HEK293 (cell line): Measurements from ENCODE around the gene PITPNM3.

Experiments used
- AEBP2 ChIP-seq: fragments of 450-650 bp; formaldehyde crosslinking; IDR thresholded peaks from 2 replicates; pipeline ENCODE4 v1.5.1; 2016; ENCODE audit warnings: missing biosample characterization, missing genetic modification characterization, borderline replicate concordance
- EGR2 ChIP-seq: fragments of 450-650 bp; formaldehyde crosslinking; IDR thresholded peaks from 2 replicates; pipeline ENCODE4 v1.5.1; 2016; ENCODE audit warnings: low read depth, missing biosample characterization, missing genetic modification characterization
- HOXA7 ChIP-seq: sonication (generic); formaldehyde crosslinking; IDR thresholded peaks from 2 replicates; pipeline ENCODE4 v1.8.1; 2022; ENCODE audit warnings: missing genetic modification reagents, borderline replicate concordance
- ZBTB49 ChIP-seq: fragments of 450-650 bp; formaldehyde crosslinking; IDR thresholded peaks from 2 replicates; pipeline ENCODE4 v1.5.1; 2016; ENCODE audit warnings: missing biosample characterization, missing genetic modification characterization, low read depth
- ZBTB8A ChIP-seq: fragments of 450-650 bp; formaldehyde crosslinking; IDR thresholded peaks from 2 replicates; pipeline ENCODE4 v1.5.1; 2016; ENCODE audit warnings: missing biosample characterization, missing genetic modification characterization
- ZIC2 ChIP-seq: fragments of 450-650 bp; formaldehyde crosslinking; IDR thresholded peaks from 2 replicates; pipeline ENCODE4 v1.5.1; 2016; ENCODE audit warnings: missing biosample characterization, missing genetic modification characterization
- ZNF121 ChIP-seq: fragments of 450-650 bp; formaldehyde crosslinking; IDR thresholded peaks from 2 replicates; pipeline ENCODE4 v1.5.1; 2016; ENCODE audit warnings: missing biosample characterization, missing genetic modification characterization
- ZNF140 ChIP-seq: fragments of 450-650 bp; formaldehyde crosslinking; IDR thresholded peaks from 2 replicates; pipeline ENCODE4 v1.5.1; 2016; ENCODE audit warnings: missing biosample characterization, missing genetic modification characterization
- ZNF398 ChIP-seq: fragments of 450-650 bp; formaldehyde crosslinking; IDR thresholded peaks from 2 replicates; pipeline ENCODE4 v1.5.1; 2017; ENCODE audit warnings: missing biosample characterization, missing genetic modification characterization
- ZNF510 ChIP-seq: fragments of 450-650 bp; formaldehyde crosslinking; IDR thresholded peaks from 2 replicates; pipeline ENCODE4 v1.5.1; 2018; ENCODE audit warnings: mild to moderate bottlenecking, missing genetic modification characterization, missing biosample characterization; ENCODE audit not compliant: insufficient replicate concordance
- ZNF692 ChIP-seq: fragments of 450-650 bp; formaldehyde crosslinking; IDR thresholded peaks from 2 replicates; pipeline ENCODE4 v1.5.1; 2016; ENCODE audit warnings: missing biosample characterization, missing genetic modification characterization
- ZNF843 ChIP-seq: fragments of 450-650 bp; formaldehyde crosslinking; IDR thresholded peaks from 2 replicates; pipeline ENCODE4 v1.5.1; 2016; ENCODE audit warnings: missing biosample characterization, missing genetic modification characterization
- ZSCAN5A ChIP-seq: fragments of 450-650 bp; formaldehyde crosslinking; IDR thresholded peaks from 2 replicates; pipeline ENCODE4 v1.5.1; 2016; ENCODE audit warnings: missing biosample characterization, missing genetic modification characterization
- TF ChIP-seq, protein P1 (sequence below): fragments of 450-650 bp; formaldehyde crosslinking; IDR thresholded peaks from 2 replicates; pipeline ENCODE4 v1.5.1; 2017; ENCODE audit warnings: missing biosample characterization, missing genetic modification characterization
- TF ChIP-seq, protein P2 (sequence below): fragments of 450-650 bp; formaldehyde crosslinking; IDR thresholded peaks from 2 replicates; pipeline ENCODE4 v1.5.1; 2017; ENCODE audit warnings: missing biosample characterization, mild to moderate bottlenecking, missing genetic modification characterization, moderate library complexity
- TF ChIP-seq, protein P3 (sequence below): fragments of 450-650 bp; formaldehyde crosslinking; IDR thresholded peaks from 2 replicates; pipeline ENCODE4 v1.5.0; 2017; ENCODE audit warnings: missing biosample characterization, missing genetic modification characterization, borderline replicate concordance

Gene PITPNM3

DNA sequence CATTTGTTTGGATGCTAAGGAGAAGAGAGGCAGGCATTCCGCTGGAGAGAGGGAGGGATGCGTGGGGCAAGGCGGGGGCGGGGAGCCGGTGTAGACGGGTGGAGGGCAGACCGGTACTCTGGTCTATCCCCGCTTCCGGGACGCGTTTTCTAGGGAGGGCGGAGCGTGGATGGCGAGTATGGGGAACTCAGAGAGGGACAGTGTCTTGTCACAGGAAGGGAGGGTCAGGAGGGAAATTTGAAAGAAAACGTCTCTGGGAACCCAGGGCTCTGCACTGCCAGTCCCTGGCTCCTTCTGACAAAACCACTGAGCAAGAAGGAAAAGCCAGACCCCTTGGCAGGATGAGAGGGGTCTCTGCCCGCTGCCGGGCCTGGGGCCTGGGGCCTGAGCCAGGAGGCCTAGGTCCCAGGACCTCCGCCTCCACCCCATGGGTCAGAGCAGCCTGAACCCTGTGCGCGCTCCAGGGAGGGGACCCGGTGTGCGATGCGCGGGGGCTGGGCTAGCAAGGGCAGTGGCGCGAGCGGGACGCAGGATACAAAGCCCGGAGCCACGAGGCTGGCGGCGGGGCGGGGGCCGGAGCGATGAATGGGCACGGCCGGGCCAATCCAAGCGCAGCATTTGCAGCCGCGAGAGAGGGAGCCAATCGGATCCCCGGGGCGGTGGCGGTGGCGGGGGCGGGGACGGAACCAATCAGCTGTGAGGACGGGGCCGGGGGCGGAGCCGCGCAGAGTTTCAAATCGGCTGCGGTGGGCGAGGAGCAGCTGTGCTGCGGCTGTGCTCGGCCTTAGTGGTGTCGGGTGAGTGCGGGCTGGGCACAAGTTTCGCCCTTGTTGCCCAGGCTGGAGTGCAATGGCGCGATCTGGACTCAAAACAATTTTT lies 112.4 kb downstream of the PITPNM3 start, which contains the start of gene PIMREG (continued):
- TF ChIP-seq, protein P1, sequence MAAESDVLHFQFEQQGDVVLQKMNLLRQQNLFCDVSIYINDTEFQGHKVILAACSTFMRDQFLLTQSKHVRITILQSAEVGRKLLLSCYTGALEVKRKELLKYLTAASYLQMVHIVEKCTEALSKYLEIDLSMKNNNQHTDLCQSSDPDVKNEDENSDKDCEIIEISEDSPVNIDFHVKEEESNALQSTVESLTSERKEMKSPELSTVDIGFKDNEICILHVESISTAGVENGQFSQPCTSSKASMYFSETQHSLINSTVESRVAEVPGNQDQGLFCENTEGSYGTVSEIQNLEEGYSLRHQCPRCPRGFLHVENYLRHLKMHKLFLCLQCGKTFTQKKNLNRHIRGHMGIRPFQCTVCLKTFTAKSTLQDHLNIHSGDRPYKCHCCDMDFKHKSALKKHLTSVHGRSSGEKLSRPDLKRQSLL (tag by site-specific recombination), result no peak
- TF ChIP-seq ZNF843 (tag by site-specific recombination) (0 out of 2 replicates have a peak, but pooled peaks have one; percentile 15), ZNF510 (tag by site-specific recombination) (no peak), ZSCAN5A (tag by site-specific recombination) (no peak), ZNF140 (tag by site-specific recombination) (no peak), EGR2 (tag by site-specific recombination) (peak; percentile 92), ZNF398 (tag by site-specific recombination) (peak; percentile 66), ZIC2 (tag by site-specific recombination) (peak; percentile 72), AEBP2 (tag by site-specific recombination) (no peak), ZBTB8A (tag by site-specific recombination) (no peak; the same call in 1 of the 2 replicates), ZNF121 (tag by site-specific recombination) (peak; percentile 18; the same call in 1 of the 2 replicates), ZNF692 (tag by site-specific recombination) (0 out of 2 replicates have a peak, but pooled peaks have one; percentile 35), ZBTB49 (no peak), HOXA7 (CRISPR knock-in tag) (no peak)
- TF ChIP-seq, protein P2, sequence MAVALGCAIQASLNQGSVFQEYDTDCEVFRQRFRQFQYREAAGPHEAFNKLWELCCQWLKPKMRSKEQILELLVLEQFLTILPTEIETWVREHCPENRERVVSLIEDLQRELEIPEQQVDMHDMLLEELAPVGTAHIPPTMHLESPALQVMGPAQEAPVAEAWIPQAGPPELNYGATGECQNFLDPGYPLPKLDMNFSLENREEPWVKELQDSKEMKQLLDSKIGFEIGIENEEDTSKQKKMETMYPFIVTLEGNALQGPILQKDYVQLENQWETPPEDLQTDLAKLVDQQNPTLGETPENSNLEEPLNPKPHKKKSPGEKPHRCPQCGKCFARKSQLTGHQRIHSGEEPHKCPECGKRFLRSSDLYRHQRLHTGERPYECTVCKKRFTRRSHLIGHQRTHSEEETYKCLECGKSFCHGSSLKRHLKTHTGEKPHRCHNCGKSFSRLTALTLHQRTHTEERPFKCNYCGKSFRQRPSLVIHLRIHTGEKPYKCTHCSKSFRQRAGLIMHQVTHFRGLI (tag by site-specific recombination), result no peak
- TF ChIP-seq, protein P3, sequence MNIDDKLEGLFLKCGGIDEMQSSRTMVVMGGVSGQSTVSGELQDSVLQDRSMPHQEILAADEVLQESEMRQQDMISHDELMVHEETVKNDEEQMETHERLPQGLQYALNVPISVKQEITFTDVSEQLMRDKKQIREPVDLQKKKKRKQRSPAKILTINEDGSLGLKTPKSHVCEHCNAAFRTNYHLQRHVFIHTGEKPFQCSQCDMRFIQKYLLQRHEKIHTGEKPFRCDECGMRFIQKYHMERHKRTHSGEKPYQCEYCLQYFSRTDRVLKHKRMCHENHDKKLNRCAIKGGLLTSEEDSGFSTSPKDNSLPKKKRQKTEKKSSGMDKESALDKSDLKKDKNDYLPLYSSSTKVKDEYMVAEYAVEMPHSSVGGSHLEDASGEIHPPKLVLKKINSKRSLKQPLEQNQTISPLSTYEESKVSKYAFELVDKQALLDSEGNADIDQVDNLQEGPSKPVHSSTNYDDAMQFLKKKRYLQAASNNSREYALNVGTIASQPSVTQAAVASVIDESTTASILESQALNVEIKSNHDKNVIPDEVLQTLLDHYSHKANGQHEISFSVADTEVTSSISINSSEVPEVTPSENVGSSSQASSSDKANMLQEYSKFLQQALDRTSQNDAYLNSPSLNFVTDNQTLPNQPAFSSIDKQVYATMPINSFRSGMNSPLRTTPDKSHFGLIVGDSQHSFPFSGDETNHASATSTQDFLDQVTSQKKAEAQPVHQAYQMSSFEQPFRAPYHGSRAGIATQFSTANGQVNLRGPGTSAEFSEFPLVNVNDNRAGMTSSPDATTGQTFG (tag by site-specific recombination), result no peak
